NCI-H69 (cell line): ENCODE measurements around the gene ARVCF.

Experiments used
- DNase-seq: peaks from one replicate; lab custom pipeline; 2025; lab: John Stamatoyannopoulos, UW

Gene ARVCF

DNA sequence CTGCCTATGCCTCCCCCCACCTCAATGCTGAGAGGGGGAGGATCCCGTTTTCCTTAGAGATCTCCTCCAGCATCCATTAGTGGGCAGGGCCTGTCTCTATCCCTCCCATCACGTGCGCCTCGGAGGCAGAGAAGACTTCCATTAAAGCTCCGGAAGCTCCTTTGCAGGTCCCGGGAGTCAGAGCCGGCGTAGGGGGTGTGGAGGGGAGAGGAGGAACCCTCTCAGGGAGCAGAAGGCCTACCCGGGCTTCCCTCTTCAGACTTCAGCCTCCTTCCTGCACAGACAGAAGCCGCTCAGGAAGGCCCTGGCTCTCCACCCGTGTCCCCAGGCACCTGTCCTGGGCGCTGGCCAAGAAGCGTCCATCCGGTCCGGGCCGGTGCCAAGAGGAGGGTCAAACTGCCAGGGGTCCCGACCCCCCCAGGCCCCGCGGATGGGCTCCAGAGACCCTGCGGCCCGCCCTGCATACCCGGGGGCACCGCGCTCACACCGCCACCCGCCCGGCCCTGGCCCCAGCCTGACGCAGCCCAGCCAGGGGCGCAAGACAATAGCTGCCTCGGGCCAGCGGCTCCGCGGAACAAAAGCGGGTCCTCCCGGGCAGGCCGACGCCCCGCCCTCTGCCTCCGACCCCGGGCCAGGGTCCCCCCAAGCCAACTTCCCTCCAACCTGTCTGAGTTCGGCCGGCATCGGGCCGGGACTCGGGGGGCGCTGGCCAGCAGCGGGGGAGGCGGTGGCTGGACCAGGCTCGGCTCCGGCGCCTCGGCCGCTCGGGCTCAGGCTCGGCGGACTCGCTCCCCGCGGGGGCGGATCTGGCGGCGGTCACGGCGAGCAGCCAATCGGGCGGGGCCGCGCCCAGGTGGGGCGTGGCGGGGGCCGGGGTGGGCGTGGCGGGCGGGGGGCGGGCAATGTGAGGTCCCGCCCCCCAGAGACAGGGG lies 29.9 kb downstream of the ARVCF start:
- DNase-seq = peak; percentile 85

DNA sequence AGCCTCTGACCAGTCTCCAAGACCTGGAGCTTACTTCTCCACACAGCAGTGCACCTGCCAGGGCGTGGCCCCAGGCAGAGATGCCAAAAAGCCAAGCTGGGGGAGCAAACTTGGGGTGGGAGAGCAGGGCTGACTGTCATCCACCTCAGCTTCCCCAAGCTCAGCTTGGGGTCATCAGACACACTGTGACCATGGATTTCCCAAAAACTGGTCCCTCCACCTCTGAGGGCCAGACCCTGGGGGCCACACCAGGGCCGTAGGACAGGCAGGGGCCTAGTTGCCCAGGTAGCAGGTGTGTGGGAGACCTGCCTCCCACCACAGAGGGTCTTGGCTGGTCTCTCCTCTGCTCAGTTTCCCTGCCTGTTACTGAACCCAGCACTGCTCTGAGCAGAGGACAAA lies 30.6 kb downstream of the ARVCF start:
- DNase-seq = no peak

DNA sequence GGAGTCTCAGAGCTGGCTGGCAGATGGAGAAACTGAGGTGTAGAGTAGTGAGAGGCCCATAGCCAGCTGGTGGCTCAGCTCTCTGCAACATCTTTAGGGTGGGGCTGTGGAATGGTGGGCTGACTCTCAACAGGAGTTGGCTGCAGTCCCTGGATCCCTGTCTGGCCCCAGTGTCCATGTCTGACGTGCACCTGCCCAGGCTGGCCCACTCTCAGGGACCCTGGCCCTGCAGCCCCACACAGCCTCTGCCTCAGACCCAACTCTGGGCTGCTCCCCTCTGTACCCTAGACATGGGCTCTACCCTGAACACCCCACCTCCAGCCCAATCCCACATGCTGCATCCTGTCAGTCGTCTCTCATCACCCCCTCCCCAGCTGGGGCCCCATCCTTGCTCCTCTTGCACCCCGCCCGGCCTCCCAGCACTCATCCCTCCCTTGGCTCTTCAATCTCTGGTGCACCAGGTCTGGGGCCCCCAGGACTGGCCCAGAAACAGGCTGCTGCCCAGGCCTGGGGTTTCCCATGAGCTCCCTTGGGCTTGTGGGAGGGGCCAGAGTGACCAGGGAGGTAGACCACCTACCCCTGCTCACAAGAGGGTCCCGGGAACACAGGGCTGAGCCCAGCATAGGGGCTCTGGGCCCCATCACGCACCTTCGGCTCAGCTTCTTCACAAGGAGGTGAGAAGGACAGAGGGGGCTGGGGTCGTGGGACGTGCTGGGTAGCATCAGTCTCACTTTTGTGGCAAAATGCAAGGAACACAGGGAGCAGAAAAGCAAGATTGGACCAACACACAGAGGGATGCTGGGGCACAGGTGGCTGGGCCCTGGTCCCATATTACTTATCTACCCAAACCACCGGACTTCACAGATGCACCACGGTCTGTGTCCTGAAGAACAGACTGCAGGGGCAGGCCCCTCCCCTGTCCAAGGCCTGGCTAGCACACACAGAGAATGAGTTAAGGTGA lies 31.5 kb downstream of the ARVCF start:
- DNase-seq = no peak

DNA sequence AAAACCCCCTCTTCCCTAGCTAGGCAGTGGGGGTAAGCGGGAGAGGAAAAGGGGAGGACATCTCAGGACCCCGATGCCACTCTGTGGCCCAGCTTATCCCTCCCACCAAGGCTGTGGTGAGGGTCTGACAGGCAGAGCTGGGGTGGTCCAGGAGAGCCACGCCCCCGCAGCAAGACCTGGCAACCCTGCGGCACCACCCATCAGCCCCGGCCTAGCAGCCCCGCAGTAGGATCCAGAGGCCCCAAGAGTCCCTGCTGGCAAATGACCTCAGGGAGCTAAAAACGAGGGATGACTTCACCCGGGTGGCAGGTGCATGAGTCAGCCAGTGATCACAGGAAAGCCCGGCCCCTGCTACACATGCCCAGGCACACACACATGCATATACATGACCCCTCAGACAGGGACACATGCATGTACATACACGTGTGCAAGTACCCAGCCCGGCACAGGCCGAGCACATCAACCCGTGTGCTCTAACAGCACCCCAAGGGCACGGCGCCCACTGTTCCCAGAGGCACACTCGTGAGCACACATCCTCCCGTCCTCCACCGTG lies 32.3 kb downstream of the ARVCF start:
- peak; percentile 66 for DNase-seq

DNA sequence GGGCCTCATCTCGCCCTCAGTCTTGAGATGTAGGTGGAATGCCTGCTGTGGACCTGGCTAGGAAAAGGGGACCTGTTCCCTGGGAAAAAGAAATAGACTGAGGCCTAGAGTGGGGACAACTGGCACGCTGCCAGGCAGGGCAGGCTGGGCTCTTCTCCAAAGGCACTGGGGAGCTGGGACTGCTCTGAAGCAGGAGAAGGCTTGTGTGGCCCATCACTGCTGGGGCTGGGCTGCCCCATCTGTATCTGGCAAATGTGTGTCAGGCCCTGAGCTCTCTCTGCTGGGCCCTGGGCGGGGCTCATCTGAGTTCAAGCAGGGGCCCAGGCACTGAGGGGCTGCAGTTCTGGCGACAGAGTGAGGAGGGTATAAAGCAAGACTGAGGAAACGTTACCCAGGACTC lies 32.9 kb downstream of the ARVCF start:
- DNase-seq = peak; percentile 25

- DNase-seq = no peak
These were observed 33.5 kb downstream of the ARVCF start for GRCh38 chr22:19982991-19983578.

- DNase-seq = no peak
These were observed 34.4 kb downstream of the ARVCF start for GRCh38 chr22:19981961-19982920.

DNA sequence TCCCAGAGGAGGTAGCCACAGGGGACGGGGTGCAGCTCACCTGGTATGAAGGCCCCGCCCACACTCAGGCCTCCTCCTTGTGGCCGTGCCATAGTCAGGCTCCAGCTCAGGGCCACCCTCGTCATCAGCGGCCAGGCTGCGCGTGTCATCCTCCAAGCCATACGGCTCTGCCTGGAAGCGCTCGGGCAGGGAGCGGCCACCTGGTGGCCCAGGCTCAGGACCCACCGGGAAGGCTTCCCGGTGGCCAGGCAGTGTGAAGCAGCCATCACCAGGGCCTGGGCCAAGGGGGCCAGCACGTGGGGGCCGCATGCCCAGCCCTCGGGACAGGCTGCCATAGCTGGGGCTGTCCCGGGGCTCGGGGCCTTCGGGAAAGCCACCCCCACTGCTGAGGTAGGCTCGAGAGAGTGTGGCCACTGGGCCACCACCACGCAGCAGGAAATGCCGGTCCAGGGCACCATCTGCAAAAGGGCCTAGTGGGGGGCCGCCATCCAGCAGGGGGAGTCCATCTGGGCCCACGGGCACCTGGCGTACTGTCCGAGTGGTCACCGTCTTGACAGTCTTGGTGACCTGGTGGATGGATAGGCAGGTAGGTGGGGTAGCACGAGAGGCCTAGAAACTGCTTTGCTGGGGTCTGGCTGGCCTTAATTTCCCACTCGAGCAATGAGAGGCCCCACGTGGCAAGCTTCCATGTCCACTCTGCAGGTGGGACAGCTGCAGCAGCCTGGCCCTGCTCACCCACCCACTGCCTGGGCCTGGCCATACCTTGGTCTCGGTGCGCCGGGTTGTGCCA lies 35.3 kb downstream of the ARVCF start:
- no peak for DNase-seq

DNA sequence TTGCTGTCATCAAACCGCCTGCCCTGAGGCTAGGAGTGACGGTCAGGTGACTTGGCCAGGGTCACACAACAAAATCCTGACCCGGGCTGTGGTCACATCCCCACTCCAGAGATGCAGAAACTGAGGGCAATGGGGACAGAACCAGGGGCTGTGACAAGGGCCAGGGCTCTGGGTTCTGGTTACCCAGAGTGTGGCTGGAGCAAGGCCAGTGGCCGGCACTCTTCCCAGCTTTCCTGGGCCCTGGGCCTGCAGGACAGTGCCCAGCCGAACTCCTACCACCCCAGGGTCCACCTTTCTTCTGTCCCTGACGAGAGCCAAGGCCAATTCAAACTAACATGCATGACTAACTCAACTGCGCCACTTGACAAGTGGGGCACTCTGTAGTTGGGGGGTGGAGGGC lies 35.9 kb downstream of the ARVCF start:
- no peak for DNase-seq

- no peak for DNase-seq
These were observed 36.7 kb downstream of the ARVCF start for GRCh38 chr22:19979712-19980493.

DNA sequence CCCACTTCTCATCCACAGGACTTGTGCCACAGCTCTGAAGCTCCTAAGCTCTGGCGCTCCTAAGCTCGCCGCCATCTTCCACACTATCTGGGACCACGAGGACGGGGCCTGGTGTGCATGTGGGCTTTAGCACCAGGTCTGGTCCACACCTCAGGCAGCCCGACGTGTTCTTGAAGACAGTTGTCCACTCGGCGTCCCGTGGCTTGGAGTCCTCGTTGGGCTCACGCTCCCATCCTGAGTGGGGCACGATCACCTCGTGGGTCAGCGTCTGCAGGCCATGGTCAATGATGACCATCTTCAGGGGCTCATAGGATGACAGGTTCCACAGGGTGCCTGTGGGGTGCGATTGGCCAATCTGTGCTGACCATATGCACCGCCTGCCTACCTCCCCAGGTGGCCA lies 37.9 kb downstream of the ARVCF start:
- no peak for DNase-seq

DNA sequence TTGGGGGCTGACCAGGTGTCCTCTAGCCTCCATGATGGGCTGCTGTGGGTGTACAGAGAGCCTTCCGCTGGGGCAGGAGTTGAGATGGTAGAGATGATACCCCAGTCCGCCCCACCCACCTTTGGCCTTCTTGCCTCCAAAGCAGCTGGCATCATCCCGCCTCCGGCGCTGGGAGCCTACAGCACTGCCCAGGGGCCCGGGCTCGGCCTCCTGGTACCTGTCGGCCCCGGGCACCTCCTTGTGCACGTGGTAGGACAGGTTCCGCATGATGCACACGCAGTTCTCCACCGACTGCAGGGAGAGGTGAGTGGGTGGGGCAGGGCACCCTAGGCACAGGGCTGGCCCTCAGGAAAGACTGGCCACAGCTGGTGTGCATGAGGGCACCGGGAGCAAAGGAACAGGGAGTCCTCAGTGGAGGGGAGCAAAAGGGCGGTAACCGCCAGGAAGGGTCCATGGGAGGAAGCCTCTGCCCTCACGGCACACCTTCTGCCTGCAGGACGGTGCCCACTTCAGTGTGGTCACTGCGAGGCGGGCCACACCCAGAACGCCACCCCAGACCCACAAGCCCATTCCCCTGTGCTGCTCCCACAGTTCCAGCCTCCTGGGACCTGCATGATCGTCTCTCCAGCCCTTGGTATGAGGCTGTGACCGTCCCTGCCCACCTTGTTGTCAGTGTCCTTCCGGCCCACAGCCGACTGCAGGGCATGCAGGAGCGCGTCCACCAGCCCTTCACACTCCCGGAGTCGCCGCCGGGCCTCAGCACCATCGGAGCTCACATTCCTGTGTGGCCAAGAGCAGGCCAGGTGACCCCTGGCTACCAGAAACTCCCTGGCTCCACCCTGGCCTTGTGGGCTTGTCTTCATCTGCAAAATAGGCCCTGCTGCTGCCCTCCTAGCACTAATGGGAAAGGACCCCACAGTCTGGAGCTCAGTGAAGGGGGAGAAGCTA lies 39.1 kb downstream of the ARVCF start:
- DNase-seq = no peak

DNA sequence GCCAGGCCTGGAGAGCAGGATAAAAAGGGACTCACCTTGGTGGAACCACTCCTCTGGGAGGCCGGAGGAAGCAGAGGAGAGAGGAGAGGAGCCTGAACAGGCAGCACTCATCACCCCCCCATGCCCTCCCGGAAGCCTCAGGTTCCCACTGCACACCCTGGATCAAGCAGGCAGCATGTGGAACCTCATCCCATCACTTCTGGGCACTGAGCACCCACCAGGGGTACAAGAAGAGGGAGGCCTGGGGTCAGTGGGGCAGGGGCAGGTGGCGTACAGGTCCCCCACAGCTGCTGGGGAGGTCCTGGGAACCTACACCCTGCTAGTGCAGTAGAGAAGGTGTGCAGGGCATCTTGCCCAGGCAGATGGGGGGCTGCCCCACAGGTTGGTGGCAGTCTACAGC lies 40.0 kb downstream of the ARVCF start:
- no peak for DNase-seq

DNA sequence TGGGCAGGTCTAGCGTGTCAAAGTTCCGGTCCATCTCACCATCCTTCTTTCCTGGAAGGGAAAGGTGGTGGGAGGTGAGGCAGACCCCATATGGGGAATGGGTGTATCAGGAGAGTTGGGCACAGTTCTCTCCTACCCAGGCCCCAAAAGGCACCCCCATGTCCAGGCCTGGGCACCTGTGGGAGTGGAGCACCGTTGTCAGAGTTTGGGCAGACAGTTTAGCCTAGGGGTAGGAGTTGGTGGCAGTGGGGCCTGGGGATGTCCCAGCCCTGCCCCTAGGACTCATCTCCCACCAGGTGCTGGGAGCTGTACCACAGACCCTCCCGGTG lies 41.0 kb downstream of the ARVCF start:
- no peak for DNase-seq

DNA sequence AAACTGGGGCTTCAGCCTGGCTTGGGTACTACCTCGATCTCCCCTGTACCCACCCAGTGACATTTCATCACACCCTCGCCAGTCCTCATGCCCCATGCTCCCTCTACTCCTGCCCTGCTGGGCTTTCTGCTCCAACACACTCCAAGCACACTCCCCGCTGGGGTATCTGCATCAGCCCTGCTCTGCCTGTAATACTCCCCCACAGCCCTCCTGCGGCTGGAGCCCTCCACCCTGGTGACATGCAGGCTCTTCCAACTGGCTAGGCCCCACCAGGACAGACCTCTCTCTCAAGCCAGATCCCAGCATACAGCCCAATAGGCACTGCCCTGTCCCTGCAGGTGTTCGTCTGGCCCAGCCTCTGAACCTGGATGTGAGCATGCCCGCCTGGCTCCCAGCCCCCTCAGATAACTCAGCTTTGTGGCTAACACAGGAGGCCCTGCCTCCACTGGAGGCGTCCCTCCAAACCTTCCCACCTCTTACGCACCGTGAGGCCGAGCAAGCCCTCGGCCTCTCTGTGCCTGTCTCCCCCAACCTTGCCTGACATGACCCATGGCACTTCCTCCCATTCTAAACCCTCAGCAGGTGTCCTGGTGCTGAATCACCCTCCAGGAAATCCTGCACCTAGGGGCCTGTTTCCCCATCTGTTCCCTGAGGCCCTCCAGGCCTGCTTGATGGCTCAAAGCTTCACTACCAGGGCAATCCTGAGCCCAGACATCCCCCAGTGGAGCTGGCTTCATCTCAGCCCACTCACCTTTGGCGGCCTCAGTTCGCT lies 41.5 kb downstream of the ARVCF start:
- peak; percentile 94 for DNase-seq

DNA sequence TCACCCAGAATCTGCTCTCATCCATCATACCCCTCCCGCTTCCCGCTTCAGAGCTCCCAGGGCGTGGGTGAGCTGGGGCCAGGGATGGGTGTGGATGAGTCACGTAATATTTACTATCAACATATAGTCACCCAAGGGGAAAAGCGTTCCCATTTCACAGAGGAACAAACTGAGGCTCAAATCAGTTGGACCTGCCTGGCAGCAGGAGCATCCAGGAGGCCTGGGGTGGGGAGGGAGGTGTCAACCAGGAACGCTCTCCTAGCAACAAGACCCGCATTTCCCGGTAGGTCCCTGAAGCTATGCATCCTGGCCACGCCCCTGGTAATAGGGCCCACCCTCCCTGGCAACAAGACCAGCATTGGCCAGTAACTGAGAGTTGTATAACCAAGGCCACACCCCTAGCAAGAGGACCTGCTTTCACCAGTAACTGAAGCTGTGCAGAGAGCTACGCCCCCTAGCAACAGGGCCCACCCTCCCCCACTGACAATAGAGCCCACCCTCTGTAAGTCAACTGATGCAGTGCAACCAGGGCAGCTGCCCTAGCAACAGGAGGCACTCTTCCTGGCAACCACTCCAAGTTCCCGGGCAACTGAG lies 42.3 kb downstream of the ARVCF start:
- peak; percentile 99 for DNase-seq
